Uterus (tissue), 2 donors: ENCODE data around the gene ZDHHC3.

Experiments used
- POLR2A ChIP-seq, 2 donors: fragments of 450-650 bp; IDR thresholded peaks; one replicate each; pipeline ENCODE4 v1.6.1; 2016; ENCODE audit warnings: antibody characterized with exemption in 2 of 2, mild to moderate bottlenecking in 1 of 2, moderate library complexity in 1 of 2
- TF ChIP-seq, protein P1 (sequence below), 4 experiments: fragments of 200-600 bp in 2 of 4; fragments of 450-650 bp in 2 of 4; sonication (generic) in 2 of 4; IDR thresholded peaks; one replicate each; pipeline ENCODE4 v1.5.1; 2016 to 2019; ENCODE audit warnings: antibody characterized with exemption in 4 of 4, mild to moderate bottlenecking in 2 of 4, moderate library complexity in 1 of 4

DNA sequence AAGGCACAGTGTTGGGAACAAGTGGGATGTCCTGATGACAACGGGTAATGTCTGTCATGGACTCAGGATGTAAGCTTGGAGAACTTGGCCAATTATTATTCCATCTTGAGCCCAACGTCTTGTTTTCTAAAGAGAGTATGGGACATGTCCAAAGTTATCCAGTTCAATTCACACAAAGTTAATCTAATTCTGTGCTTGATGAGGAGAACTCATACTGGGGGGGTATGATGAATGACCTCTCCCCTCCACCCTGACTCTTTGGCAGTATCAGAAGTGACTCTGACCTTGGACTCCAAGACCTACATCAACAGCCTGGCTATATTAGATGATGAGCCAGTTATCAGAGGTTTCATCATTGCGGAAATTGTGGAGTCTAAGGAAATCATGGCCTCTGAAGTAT is 65.3 kb downstream of the ZDHHC3 start:
- TF ChIP-seq, protein P1, sequence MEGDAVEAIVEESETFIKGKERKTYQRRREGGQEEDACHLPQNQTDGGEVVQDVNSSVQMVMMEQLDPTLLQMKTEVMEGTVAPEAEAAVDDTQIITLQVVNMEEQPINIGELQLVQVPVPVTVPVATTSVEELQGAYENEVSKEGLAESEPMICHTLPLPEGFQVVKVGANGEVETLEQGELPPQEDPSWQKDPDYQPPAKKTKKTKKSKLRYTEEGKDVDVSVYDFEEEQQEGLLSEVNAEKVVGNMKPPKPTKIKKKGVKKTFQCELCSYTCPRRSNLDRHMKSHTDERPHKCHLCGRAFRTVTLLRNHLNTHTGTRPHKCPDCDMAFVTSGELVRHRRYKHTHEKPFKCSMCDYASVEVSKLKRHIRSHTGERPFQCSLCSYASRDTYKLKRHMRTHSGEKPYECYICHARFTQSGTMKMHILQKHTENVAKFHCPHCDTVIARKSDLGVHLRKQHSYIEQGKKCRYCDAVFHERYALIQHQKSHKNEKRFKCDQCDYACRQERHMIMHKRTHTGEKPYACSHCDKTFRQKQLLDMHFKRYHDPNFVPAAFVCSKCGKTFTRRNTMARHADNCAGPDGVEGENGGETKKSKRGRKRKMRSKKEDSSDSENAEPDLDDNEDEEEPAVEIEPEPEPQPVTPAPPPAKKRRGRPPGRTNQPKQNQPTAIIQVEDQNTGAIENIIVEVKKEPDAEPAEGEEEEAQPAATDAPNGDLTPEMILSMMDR (IDR thresholded peaks at IDR 0.05), result no peak
- TF ChIP-seq POLR2A (IDR thresholded peaks at IDR 0.05), result no peak
